ENCODE measurements around the gene PKP1.
"Not testable (repeated sequence)": the region's sequence is repeated elsewhere in the genome, so short reads cannot be mapped to it uniquely, and the experiment has no call there.

PKP1 gene

GRCh38 chr1:201282931-201283829, at the start of gene PKP1:
PKP1 (plus strand) TSS chr1:201283506; CDS start chr1:201283703, 197 bp downstream.
- DNase-seq, result peak; percentile 7

- DNase-seq, result not testable (repeated sequence)
Observed at GRCh38 chr1:201239646-201240045, 43.7 kb upstream of the PKP1 start.

- no peak for DNase-seq
Observed at GRCh38 chr1:201240171-201240570, 43.1 kb upstream of the PKP1 start.

GRCh38 chr1:201241736-201242135, 41.6 kb upstream of the PKP1 start:
- DNase-seq, result no peak

- DNase-seq, result no peak
Observed at GRCh38 chr1:201245082-201245481, 38.2 kb upstream of the PKP1 start.

- DNase-seq, result no peak
Observed at GRCh38 chr1:201248721-201249559, 34.4 kb upstream of the PKP1 start.

GRCh38 chr1:201250326-201251011, 32.8 kb upstream of the PKP1 start:
- no peak for DNase-seq

GRCh38 chr1:201251411-201251810, 31.9 kb upstream of the PKP1 start:
- no peak for DNase-seq

GRCh38 chr1:201251851-201252430, 31.4 kb upstream of the PKP1 start:
- DNase-seq, result no peak

GRCh38 chr1:201252944-201253371, 30.3 kb upstream of the PKP1 start:
- DNase-seq, result no peak

GRCh38 chr1:201253411-201253810, 29.9 kb upstream of the PKP1 start:
- DNase-seq, result no peak

GRCh38 chr1:201253906-201254624, 29.2 kb upstream of the PKP1 start:
- no peak for DNase-seq

GRCh38 chr1:201254625-201255478, 28.5 kb upstream of the PKP1 start:
- peak; percentile 62 for DNase-seq

- DNase-seq, result no peak
Observed at GRCh38 chr1:201255479-201256362, 27.6 kb upstream of the PKP1 start.

GRCh38 chr1:201258132-201258531, 25.2 kb upstream of the PKP1 start:
- not testable (repeated sequence) for DNase-seq

GRCh38 chr1:201258763-201259230, 24.5 kb upstream of the PKP1 start:
- no peak for DNase-seq

GRCh38 chr1:201259476-201260235, 23.6 kb upstream of the PKP1 start:
- DNase-seq, result no peak

GRCh38 chr1:201260236-201260590, 23.1 kb upstream of the PKP1 start:
- DNase-seq, result no peak

GRCh38 chr1:201260648-201261311, 22.5 kb upstream of the PKP1 start:
- no peak for DNase-seq

All from stimulated activated CD4-positive, alpha-beta T cell treated with anti-CD3 and anti-CD28 coated beads, Interleukin-12 subunit alpha, Interleukin-12 subunit beta, amount 100 ng/mL, for 4 hours (primary cell).